Fibroblast of pulmonary artery (primary cell): ENCODE measurements around the gene ELOVL3.

ENCODE experiments used
- DNase-seq: peaks from one replicate; pipeline ENCODE4 v3.0.0-alpha.2; 2010; ENCODE audit warnings: low read depth
- H3K4me3 ChIP-seq: replicated peaks from 2 replicates; pipeline ENCODE4 v1.5.1; 2011; ENCODE audit warnings: low read depth, mild to moderate bottlenecking, control low read depth, low read length, moderate library complexity
- CTCF ChIP-seq: IDR thresholded peaks from 2 replicates; pipeline ENCODE4 v1.5.1; 2011; ENCODE audit warnings: mild to moderate bottlenecking, control low read depth, low read length, inconsistent platforms; ENCODE audit errors: missing control alignments

The ELOVL3 gene

GRCh38 chr10:102264371-102264770 is 38.3 kb downstream of the ELOVL3 start:
- no peak for DNase-seq
- H3K4me3 ChIP-seq = no peak overlapping the region
- no peak for TF ChIP-seq CTCF

- no peak for TF ChIP-seq CTCF
- no peak for DNase-seq
- no peak overlapping the region for H3K4me3 ChIP-seq
These were observed 40.6 kb downstream of the ELOVL3 start for GRCh38 chr10:102266670-102267069.

- no peak for TF ChIP-seq CTCF
- H3K4me3 ChIP-seq = no peak overlapping the region
- peak; percentile 68 for DNase-seq
These were observed 41.6 kb downstream of the ELOVL3 start for GRCh38 chr10:102267748-102268147.

GRCh38 chr10:102268375-102268888 is 42.3 kb downstream of the ELOVL3 start:
- TF ChIP-seq CTCF = peak; percentile 6
- DNase-seq = peak; percentile 43
- no peak overlapping the region for H3K4me3 ChIP-seq

- DNase-seq = no peak
These were observed 42.9 kb downstream of the ELOVL3 start for GRCh38 chr10:102269017-102269416.

GRCh38 chr10:102274062-102274461 is 48.0 kb downstream of the ELOVL3 start:
- no peak for DNase-seq
- H3K4me3 ChIP-seq = no peak overlapping the region
- no peak for TF ChIP-seq CTCF

More at GRCh38 chr10:102269017-102269416, 42.9 kb downstream of the ELOVL3 start:
- no peak overlapping the region for H3K4me3 ChIP-seq
- TF ChIP-seq CTCF = no peak

- TF ChIP-seq CTCF = no peak
- DNase-seq = no peak
These were observed 49.2 kb downstream of the ELOVL3 start for GRCh38 chr10:102275343-102275742.

More at GRCh38 chr10:102275343-102275742, 49.2 kb downstream of the ELOVL3 start:
- H3K4me3 ChIP-seq = no peak overlapping the region
